Stimulated activated CD8-positive, alpha-beta memory T cell treated with anti-CD3 and anti-CD28 coated beads, Interleukin-15, amount 100 ng/mL, for 1 hour (primary cell): ENCODE data around the gene PRDM15.

Experiments used
- DNase-seq: peaks from one replicate; pipeline ENCODE4 v3.0.0-alpha.2; 2020; ENCODE audit warnings: low read depth

Gene PRDM15

DNA sequence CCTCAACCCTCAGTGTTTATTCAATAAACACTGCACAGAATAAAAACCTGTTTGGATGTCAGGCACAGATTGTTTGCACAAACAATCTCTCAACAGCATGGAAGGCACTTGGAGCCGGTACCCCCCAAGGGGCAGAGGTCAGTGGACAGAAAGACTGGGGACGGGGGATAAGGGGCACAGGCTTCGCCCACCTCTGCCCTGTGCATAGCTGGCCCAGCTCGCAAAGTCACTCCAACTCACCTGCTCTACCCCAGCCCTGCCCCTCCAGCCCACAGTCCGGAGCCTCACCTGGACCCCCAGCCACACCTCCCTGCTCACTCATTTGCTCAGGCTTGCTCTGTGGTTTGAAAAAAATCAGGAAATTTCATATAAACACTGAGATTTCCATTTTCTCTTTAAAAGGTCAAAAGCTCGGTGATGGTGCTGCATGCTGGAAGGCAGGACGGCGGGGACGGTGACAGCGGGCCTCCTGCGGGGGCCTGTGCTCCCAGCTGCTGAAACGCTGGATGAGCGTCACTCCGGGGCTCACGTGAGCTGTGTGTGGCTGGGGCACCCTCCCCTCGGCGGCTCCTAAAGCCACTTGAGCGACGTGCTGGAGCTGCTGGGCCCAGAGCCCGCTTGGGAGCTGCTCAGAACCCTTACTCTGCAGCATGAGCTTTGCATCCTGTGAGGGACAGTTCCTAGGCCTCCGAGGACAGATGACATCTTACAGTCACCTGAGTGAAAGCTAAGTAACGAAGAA is 54.5 kb downstream of the PRDM15 start:
- DNase-seq, result no peak

DNA sequence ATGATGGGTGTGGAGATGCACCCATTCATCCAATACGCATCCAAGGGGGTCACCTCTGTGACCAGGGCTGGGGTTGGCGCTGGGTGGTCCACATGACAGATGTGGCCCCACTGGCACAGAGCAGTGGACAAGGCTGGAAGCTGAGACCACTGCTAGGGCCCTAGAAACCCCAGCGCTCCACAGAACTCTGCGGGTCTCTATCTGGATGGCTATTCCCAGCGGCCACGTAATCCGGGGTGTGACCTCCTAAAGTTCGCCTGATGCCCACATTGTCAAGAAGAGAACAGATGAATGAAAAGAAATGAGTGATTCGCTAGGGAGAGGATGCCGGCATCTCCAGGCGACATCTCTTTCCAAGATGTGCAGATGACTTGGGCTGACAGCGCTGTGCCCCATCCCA is 55.2 kb downstream of the PRDM15 start:
- DNase-seq, result no peak

DNA sequence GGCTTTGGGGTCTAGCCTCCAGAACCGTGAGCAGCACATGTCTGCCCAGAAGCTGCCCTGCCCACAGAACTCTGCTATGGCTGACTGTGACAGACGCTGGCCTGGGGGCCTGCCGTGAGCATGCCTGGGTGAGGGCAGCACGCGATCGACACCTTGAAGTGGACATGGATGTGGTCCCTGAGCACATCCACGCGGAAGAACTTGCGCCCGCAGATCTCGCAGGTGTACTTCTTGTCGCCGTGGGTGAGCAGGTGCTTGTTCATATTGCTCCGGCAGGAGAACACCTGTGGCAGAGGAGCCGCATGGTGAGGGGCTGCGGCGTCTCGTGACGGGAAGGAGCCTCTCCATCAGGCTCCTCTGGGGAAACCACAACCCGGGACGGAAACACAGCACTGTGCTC is 56.0 kb downstream of the PRDM15 start:
- DNase-seq, result no peak

DNA sequence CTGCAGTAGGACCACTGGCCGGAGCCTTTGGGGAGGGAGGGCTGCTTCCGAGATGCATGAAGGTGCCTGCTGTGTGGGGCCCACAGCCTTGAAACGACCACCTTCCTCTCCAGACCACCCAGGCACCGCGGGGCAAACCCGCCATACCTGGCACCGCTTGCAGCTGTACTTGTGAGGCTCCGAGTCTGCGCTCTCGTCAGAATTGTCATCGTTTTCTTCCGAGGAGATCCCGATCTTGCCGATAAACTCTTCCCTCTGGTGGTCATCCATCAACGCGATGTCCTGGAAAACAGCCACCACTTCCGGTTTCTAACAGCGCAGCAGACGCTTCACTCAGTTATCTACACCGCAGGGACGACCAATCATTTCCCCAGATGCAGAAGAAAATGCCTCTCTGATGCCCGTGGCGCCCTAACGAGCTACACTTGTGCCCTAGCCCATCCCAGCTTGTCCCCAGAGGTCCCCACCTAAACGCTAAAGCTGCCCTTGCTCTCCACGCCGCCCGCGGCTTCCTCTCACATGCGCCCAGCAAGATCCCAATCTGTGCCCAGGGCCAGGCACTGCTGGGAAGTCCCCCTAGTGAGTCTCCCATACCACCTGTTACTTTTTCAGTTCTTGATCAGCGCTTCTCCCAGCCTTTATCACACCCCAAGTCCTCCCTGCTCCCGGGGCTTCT is 57.2 kb downstream of the PRDM15 start:
- DNase-seq, result no peak

DNA sequence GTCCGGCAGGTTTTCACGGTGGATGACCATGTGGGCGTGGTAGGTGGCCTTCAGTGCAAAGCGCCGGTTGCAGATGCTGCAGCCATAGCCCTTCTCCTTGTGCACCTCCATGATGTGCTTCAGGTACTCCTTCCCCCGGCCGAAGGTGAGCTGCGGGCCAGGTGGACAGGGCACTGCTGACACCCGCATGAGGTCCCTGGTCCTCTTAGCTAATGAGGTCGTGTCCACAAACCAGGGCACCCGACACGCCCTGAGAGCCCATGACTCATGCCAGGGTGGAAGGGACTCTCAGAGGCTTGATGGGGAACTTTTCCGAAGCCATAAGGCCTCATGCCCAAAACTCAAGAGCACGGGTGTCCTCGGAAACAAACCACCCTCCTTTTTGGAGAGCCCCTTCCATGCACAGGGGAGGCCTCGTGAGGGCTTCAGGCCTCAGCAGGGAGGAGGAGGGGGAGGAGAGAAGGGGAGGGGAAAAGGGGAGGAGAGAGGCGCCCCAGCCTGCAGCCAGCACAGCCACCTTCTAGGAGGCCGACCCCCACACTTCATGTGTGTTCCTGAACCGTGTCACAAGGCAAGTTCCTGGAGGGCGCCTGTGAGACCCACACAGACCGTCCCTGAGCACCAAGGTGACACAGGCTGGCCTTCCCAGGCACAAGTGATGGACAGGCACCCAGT is 57.9 kb downstream of the PRDM15 start:
- DNase-seq, result no peak

DNA sequence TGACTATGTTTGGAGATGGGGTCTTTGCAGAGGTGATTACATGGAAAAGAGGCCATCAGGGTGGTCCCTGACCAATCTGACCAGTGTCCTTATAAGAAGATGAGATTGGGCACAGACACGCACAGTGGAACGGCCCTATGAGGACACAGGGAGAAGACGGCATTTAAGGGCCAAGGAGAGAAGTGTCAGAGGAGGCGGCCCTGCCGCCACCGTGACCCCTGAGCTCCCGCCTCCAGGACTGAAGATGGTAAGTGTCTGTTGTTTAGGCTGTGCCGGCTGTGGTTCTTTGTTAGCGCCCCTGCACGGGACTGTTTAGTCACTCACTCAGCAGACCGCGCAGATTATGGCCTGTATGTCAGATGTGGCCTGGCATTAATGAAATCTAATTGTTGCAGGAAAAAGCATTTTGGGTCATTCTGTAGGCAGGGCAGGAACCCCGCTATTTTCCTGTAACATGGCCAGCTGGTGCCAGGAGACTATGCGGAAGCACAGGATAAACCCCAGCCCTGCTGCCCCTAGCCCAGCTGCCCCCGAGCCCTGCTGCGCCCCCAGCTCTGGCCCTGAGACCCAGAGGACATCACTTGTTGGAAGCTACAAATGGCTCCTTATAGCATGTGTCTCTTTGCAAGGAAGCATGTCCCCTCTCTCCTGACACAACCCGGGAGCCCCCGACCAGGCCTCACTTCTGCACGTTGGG is 58.6 kb downstream of the PRDM15 start:
- DNase-seq, result no peak

DNA sequence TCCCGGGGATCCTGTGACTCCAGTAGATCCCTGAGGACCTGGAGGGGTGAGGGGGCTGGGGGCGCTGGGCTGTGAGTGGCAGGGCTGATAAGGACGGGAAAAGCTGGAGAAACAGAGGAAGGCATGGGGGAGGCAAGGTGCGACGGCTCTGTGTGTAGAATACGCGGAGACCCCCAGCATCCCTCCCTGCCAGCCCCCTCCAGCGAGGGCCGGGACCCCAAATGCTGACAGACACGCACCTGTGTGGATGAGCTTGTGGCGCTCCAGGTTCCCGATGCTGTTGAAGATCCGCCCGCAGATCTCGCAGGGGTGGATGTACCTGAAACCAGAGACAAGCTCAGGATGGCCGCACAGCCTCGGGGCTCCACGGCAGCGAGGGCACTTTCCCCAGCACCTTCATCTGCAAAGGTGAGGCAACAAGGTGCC is 59.3 kb downstream of the PRDM15 start:
- DNase-seq, result no peak

DNA sequence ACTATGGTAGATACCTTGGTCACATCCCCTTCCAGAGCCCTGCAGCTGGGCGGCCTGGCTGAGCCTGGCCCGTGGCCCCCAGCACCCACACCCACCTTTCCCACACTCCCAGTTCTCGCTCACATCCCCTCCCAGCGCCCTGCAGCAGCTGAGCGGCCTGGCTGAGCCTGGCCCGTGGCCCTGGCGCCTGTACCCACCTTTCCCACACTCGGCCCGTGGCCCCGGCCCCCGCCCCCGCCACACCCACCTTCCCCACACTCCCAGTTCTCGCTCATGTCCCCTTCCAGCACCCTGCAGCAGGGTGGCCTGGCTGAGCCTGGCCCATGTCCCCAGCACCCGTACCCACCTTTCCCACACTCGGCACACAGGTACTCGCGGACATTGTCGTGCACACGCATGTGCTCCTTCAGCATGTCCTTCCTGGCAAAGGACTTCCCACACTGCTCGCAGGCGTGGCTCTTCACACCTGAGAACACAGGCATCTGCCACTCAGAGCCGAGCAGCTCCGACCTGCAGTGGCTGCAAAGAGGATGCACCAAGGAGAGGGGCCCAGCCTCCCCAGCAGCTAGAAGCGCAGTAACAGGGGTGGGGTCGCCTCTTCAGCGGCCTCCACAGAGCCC is 59.8 kb downstream of the PRDM15 start:
- no peak for DNase-seq

DNA sequence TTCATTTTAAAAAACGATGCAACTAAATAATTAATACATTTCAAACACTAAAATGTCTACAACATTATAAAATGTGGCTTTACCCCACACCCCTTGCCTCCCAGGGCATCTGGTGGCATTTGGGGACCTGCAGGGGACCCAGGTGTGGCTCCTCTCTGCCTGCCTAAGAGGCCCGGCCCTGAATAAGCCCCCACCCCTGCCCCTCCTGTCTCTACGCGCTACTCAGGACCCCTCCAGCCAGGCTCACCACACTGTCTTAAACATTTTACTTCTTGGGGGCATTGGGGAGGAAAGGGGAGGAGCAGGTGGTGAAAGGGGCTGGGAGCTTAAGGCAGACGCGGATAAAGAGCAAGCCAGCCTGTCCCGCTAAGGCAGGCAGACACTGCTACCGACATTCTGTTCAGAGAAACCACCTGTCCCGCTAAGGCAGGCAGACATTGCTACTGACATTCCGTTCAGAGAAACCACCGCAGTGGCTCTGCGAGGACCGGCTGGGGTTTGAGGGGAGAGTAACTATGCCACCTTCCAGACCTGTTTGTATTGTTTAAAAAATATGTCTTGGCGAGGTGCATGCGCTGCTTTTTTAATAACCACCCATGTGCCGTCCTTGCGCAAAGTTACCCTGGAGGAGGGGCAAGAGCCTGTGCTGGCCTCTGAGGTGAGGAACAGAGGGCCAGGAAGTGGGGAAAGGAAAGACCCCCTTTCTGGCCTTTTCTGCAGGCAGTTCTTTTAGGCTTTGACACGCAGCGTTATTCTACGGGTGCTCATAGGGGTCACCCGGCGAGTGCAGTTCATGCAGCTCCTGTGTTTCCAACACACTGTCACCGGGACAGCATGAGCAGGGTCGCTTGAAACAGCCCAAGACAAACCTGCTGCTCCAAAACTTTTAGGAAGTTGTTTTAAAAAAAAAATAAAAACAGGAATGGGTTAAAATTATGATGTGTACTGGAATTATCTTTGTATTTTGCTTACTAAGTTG is 61.0 kb downstream of the PRDM15 start:
- no peak for DNase-seq

DNA sequence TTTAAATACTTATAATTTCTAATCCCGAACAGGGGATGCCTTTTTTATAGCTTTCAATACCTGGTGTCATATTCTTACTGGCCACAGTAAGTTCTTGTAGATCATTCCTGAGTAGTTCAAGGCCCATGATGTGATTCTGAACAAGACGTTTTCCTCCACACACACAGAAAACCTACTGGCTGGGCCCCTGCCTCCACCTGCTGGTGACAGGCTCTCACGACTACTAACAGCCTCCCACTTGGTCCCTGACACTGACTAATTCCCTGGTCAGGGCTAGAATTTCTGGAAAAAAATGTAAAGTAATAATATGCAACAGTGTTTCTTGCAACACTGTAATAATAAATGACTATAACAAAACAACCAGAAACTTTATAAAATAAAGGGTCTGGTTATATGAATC is 61.9 kb downstream of the PRDM15 start:
- no peak for DNase-seq

DNA sequence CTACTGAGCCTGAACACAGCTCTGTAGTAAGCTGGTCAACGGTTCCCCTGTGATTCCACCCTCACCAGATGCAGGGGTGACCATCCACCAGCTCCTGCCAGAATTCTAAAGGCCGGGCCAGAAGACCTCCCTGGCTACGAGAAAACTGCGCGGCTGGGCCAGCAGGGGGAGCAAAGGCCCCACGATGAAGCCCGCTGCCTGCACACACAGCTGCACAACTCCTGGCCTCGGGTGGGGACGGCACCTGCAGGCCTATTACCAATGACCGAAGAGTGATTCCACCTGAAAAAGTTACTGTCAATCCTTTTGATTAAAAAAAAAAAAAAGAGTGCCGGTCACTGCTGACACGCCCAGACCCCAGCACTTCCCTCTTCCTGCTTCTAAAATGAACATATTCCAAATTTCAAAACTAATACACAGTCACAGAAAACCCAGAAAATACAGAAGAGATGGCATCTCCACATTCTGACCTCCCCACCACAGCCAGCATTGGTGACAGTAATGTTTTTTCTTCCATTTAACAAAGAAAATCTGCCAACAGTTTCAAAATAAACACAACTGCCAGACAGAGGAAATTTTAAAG is 62.5 kb downstream of the PRDM15 start:
- DNase-seq, result peak; percentile 17

DNA sequence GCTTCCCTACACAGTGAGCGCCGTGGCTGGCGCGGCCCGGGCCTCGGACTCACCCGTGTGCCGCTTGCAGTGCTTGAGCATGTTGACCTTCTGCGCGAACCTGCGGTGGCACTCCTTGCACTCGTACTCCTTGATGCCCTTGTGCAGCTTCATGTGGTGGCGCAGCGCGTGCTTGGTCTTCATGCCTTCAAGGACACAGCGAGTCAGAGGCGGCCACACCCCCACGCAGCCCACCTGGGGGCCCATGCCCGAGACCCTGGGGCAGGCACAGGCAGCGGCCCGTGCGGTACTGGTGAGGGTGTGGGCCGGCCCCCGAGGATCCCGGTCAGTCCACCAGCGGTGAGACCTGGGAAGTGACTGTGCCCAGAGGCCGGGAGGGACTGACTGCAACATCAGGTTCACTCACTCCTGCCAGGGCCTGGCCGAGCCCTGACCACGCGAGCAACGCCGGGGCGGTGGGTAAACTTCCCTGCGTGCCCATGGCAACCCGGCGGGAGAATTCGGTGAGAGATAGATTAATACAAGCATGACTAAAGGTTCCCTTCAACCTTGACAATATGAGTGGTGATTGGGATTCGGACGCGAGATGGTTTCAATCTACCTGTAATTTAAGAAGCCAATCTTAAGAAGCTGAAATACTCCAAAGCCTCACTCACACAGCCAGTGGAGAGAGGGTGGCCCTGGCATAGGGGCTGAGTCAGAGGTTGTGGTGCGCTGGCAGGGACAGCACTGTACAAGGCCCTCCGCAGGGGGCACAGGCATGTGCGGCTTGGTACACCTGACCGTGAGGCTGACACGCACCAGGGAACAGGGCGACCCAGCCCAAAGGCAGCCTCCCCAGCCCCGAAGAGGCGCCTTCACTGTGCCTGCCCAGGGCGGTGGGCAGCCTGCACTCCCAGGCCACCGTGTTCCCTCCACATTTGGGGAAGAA is 63.2 kb downstream of the PRDM15 start:
- DNase-seq, result no peak

DNA sequence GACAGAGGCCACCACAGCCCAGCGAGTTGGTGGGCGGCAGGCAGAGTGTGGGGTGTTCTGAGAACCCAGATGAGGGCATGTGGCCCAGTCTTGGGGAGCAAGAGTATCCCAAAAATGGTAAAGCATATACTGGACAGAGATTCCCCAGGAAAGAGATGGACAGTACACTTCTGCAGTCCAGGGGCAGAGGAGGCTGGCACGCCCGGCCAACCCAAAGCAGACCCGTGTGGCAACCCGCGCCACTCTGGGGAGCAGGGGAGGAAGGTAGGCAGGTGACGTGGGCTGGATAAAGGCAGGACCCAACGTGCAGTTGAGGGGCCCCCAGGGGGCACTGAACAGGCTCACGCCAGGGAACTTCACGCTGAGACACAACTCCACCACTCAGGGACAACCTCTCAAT is 65.9 kb downstream of the PRDM15 start:
- DNase-seq, result no peak

DNA sequence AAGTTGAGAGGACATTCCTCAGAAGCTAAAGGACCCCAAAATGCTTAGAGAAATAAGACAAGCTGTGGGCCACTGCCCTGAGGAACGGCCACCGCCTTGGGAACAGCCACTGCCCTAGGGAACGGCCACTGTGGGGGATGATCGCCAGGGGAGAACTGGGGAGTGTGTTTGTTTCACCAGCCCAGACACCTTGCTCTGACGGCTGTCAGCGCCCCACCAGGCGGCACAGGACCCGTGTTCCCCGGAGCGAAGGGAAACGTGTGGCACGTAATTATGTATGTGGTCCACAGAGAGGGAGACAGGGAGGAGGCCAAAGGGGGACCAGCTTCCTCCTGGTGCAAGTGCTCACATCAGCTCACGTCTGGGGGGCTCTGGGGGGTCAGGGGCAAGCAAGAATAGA is 66.5 kb downstream of the PRDM15 start:
- DNase-seq, result no peak

DNA sequence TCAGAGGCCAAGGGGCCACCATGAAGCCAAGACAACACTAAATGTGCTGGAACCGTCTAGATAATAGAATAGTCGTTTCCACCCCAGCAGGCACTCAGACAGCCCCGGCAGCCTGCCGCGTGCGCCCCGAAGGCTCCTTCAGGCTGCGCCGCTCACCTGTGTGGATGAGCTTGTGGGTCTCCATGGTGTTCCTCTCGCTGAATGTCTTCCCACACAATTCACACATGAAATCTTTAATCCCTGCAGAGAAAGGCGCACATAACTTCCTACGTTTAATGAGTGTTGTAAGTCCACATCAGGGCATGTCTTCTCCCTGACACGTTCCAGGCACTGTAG is 68.6 kb downstream of the PRDM15 start:
- DNase-seq, result no peak

DNA sequence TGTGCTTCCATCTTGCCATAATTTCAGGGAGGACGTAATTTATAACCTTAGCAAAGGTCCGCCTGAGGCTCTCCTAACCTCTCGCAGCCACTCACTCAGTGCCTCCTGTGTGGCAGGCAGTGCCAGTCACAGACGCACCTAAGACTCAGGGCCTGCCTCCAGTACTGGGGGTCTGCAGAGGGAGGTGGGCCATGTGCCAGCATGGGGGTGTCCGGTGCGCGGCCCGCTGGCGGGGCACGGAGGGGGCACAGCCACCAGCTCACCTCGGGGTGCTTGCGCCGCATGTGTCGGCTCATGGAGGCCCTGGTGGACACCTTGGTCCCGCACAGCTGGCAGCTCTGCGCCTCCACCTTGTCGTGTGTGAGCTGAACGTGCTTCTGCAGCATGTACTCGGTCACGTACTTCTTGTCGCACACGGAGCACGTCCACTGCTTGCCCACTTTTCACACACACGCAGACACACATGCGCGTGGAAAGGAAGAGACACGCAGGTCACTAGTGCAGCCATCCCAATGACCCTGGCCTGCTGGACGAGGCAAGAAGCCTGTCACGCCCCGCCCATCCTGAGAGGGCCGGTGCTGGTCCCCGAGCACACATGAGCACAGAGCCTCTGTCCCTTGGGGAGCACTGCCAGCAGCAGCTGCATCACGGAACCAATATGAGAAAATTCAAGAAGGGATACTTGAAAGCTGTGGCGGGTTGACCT is 69.1 kb downstream of the PRDM15 start:
- DNase-seq, result no peak

DNA sequence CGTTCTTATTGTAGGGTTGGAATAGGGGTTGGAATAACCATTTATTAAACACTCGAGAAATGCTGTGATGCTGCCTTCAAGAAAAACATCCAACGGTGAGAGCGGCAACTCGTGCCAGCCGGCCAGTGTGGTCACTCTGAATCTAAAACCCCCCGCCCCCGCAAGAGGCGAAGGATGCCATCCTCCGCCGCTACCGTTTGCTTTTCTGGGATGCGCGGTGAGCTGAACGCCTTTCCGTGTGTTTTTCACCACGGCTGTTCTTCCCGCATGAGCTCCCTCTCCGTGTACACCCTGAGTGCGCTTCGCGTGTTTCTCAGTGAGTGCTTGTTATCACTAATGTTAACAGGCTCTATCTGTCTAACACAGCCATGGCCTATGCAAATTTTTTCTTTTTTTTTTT is 70.3 kb downstream of the PRDM15 start:
- DNase-seq, result no peak

DNA sequence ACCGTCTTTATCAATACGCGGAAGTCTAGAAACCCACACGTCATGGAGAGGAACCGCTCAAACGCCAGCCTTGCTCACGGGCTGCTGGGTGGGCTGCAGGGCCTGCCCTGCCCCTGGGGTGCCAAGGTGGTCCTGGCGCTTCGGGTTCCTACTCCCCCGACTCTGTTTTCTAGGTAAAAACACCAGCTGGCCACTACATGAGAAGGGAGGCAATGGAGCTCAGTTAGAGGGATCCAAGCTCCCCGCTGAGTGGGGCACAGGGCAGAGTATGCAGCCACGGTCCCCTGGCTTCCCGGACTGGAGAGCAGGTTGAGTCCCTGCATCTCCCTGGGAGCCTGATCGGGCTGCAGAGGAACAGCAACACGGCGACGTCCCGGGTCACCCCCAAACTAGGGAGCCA is 71.0 kb downstream of the PRDM15 start:
- no peak for DNase-seq

DNA sequence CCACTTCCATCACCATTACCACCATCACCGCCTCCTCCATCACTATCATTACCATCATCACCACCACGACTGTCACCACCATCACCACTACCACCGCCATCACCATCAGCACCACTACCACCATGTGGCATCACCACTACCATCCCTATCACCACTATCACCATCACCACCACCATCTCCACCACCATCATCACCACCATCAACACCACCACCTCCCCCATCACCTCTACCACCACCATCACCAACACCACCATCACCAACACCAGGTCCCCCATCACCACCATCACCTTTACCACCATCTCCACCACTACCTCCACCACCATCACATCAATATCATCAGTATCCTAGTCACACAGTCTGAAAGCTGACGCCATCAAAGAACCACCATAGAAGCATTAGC is 72.4 kb downstream of the PRDM15 start:
- no peak for DNase-seq
